HCT116 (cell line): ENCODE measurements around the gene GRK6. TPM values are rescaled to one million over a fixed set of nuclear protein-coding genes. Genes with fewer than 3 reads are reported as not detected.

Experiments
- CTCF ChIP-seq, 3 experiments: fragments of 200-600 bp in 1 of 3; sonication (generic) in 1 of 3; IDR thresholded peaks in 2 of 3; conservative IDR thresholded peaks in 1 of 3; 2 replicates each; pipeline ENCODE4 v1.5.1; 2012 to 2017; ENCODE audit warnings: low read depth in 2 of 3, low read length in 2 of 3, antibody characterized with exemption in 1 of 3, borderline replicate concordance in 1 of 3, control low read depth in 1 of 3, mild to moderate bottlenecking in 1 of 3, mixed read lengths in 1 of 3, mixed run types in 1 of 3, moderate library complexity in 1 of 3; ENCODE audit not compliant: insufficient read depth in 1 of 3
- EZH2 ChIP-seq: fragments of 200-600 bp; sonication (generic); IDR thresholded peaks from 2 replicates; pipeline ENCODE4 v1.6.1; 2017; ENCODE audit warnings: antibody characterized with exemption, mixed run types
- RAD21 ChIP-seq: IDR thresholded peaks from 2 replicates; pipeline ENCODE4 v1.6.1; 2012; ENCODE audit warnings: low read depth, mild to moderate bottlenecking
- TCF7L2 ChIP-seq: IDR thresholded peaks from 2 replicates; pipeline ENCODE4 v1.7.0; 2011; ENCODE audit warnings: borderline replicate concordance, inconsistent platforms; ENCODE audit not compliant: insufficient read depth, insufficient read length; ENCODE audit errors: extremely low read depth
- ZFX ChIP-seq: fragments of 450-650 bp; IDR thresholded peaks from 2 replicates; pipeline ENCODE4 v1.6.1; 2017
- total RNA-seq: library from RNA; stranded (reverse); gene quantifications from one replicate; pipeline ENCODE4 v1.2.1, GENCODE V29; 2021; ENCODE audit not compliant: unreplicated experiment
- TF ChIP-seq, protein P1 (sequence below): IDR thresholded peaks from 2 replicates; pipeline ENCODE4 v1.6.1; 2012; ENCODE audit warnings: low read depth

GRK6 gene
- total RNA-seq, 1 experiment from 2014 or later: 89.3 TPM

- TF ChIP-seq CTCF (IDR thresholded peaks at IDR 0.05 in 2 of 3, conservative IDR thresholded peaks at IDR 0.05 in 1 of 3; ENCODE audit: borderline replicate concordance in 1 of 3, insufficient read depth in 1 of 3, low read depth in 2 of 3, low read length in 2 of 3) (no peak), TCF7L2 (no peak), EZH2 (no peak), RAD21 (no peak), ZFX (no peak)
- TF ChIP-seq, protein P1, sequence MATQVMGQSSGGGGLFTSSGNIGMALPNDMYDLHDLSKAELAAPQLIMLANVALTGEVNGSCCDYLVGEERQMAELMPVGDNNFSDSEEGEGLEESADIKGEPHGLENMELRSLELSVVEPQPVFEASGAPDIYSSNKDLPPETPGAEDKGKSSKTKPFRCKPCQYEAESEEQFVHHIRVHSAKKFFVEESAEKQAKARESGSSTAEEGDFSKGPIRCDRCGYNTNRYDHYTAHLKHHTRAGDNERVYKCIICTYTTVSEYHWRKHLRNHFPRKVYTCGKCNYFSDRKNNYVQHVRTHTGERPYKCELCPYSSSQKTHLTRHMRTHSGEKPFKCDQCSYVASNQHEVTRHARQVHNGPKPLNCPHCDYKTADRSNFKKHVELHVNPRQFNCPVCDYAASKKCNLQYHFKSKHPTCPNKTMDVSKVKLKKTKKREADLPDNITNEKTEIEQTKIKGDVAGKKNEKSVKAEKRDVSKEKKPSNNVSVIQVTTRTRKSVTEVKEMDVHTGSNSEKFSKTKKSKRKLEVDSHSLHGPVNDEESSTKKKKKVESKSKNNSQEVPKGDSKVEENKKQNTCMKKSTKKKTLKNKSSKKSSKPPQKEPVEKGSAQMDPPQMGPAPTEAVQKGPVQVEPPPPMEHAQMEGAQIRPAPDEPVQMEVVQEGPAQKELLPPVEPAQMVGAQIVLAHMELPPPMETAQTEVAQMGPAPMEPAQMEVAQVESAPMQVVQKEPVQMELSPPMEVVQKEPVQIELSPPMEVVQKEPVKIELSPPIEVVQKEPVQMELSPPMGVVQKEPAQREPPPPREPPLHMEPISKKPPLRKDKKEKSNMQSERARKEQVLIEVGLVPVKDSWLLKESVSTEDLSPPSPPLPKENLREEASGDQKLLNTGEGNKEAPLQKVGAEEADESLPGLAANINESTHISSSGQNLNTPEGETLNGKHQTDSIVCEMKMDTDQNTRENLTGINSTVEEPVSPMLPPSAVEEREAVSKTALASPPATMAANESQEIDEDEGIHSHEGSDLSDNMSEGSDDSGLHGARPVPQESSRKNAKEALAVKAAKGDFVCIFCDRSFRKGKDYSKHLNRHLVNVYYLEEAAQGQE: no peak
Observed at GRCh38 chr5:177447066-177447610, 20.7 kb downstream of the GRK6 start (continued).
